Nephron progenitor cell (in vitro differentiated cells): Measurements from ENCODE around the gene FBXO31.
"Not testable (repeated sequence)": the region's sequence is repeated elsewhere in the genome, so short reads cannot be mapped to it uniquely, and the experiment has no call there.

Source experiments
- DNase-seq: peaks from one replicate; pipeline ENCODE4 v3.0.0; 2021
- H3K27ac Mint-ChIP-seq: 2 replicates; pipeline ENCODE4 v1.8.0; 2021; ENCODE audit warnings: mild to moderate bottlenecking, moderate library complexity, mixed read lengths
- H3K27me3 Mint-ChIP-seq: 2 replicates; pipeline ENCODE4 v1.8.0; 2021; ENCODE audit warnings: mild to moderate bottlenecking, low read depth, mixed read lengths; ENCODE audit not compliant: poor library complexity
- H3K36me3 Mint-ChIP-seq: 2 replicates; pipeline ENCODE4 v1.8.0; 2021; ENCODE audit warnings: low read depth, mixed read lengths
- H3K4me1 Mint-ChIP-seq: 2 replicates; pipeline ENCODE4 v1.8.0; 2021; ENCODE audit warnings: mixed read lengths
- H3K4me3 Mint-ChIP-seq: 2 replicates; pipeline ENCODE4 v1.8.0; 2021; ENCODE audit warnings: mild to moderate bottlenecking, moderate library complexity, mixed read lengths
- H3K9me3 Mint-ChIP-seq: 2 replicates; pipeline ENCODE4 v1.8.0; 2021; ENCODE audit warnings: mild to moderate bottlenecking, moderate library complexity, mixed read lengths
- CTCF ChIP-seq: fragments of 200-600 bp; sonication (generic); IDR thresholded peaks from 2 replicates; pipeline ENCODE4 v1.5.0; 2021; ENCODE audit warnings: antibody characterized with exemption

Gene FBXO31

GRCh38 chr16:87384162-87384874 is 742 bp upstream of the FBXO31 start:
- peaks cover 8% of the 10 kb centered on the region for H3K9me3 Mint-ChIP-seq
- H3K36me3 Mint-ChIP-seq = peaks cover 12% of the 10 kb centered on the region
- peak overlapping the region; percentile 92 for H3K27ac Mint-ChIP-seq
- DNase-seq = peak; percentile 75
- no peak for TF ChIP-seq CTCF
- peaks cover 62% of the 10 kb centered on the region for H3K4me1 Mint-ChIP-seq
- H3K4me3 Mint-ChIP-seq = peak overlapping the region; percentile 81
- H3K27me3 Mint-ChIP-seq = peaks cover 4% of the 10 kb centered on the region

GRCh38 chr16:87382023-87382785 is 1.4 kb downstream of the FBXO31 start:
- H3K4me3 Mint-ChIP-seq = peak overlapping the region; percentile 84
- peaks cover 44% of the 10 kb centered on the region for H3K4me1 Mint-ChIP-seq
- H3K27me3 Mint-ChIP-seq = peaks cover 4% of the 10 kb centered on the region
- H3K36me3 Mint-ChIP-seq = peaks cover 32% of the 10 kb centered on the region
- no peak for DNase-seq
- H3K27ac Mint-ChIP-seq = peak overlapping the region; percentile 93
- TF ChIP-seq CTCF = no peak
- peaks cover 23% of the 10 kb centered on the region for H3K9me3 Mint-ChIP-seq

- Mint-ChIP-seq H3K27me3 (peaks cover 4% of the 10 kb centered on the region), H3K4me3 (peak overlapping the region; percentile 84), H3K4me1 (peaks cover 33% of the 10 kb centered on the region), H3K27ac (no peak overlapping the region), H3K9me3 (peaks cover 27% of the 10 kb centered on the region), H3K36me3 (peaks cover 40% of the 10 kb centered on the region)
- no peak for TF ChIP-seq CTCF
- no peak for DNase-seq
Observed at GRCh38 chr16:87380881-87381280, 2.7 kb downstream of the FBXO31 start.

- no peak overlapping the region for H3K27ac Mint-ChIP-seq
Observed at GRCh38 chr16:87380403-87380802, 3.2 kb downstream of the FBXO31 start.

GRCh38 chr16:87379312-87379752 is 4.2 kb downstream of the FBXO31 start:
- H3K27me3 Mint-ChIP-seq, DNase-seq, H3K27ac Mint-ChIP-seq, H3K4me3 Mint-ChIP-seq: not testable (repeated sequence)
- Mint-ChIP-seq H3K9me3 (peaks cover 27% of the 10 kb centered on the region), H3K4me1 (peaks cover 25% of the 10 kb centered on the region), H3K36me3 (peaks cover 44% of the 10 kb centered on the region)

More at GRCh38 chr16:87380403-87380802, 3.2 kb downstream of the FBXO31 start:
- no peak for TF ChIP-seq CTCF
- Mint-ChIP-seq H3K27me3 (peaks cover 4% of the 10 kb centered on the region), H3K4me1 (peaks cover 31% of the 10 kb centered on the region), H3K4me3 (peak overlapping the region; percentile 84), H3K36me3 (peaks cover 44% of the 10 kb centered on the region), H3K9me3 (peaks cover 27% of the 10 kb centered on the region)
- DNase-seq = no peak

GRCh38 chr16:87376660-87377059 is 6.9 kb downstream of the FBXO31 start:
- no peak for DNase-seq
- peak overlapping the region; percentile 36 for H3K27ac Mint-ChIP-seq

More at GRCh38 chr16:87376660-87377059, 6.9 kb downstream of the FBXO31 start:
- H3K27me3 Mint-ChIP-seq = no peaks in the 10 kb centered on the region
- H3K4me3 Mint-ChIP-seq = no peak overlapping the region
- peaks cover 27% of the 10 kb centered on the region for H3K9me3 Mint-ChIP-seq
- no peak for TF ChIP-seq CTCF
- peaks cover 49% of the 10 kb centered on the region for H3K36me3 Mint-ChIP-seq
- peaks cover 21% of the 10 kb centered on the region for H3K4me1 Mint-ChIP-seq
